Hematopoietic multipotent progenitor cell treated with erythropoietin and hydrocortisone succinate and interleukin-3 and kit ligand, for 8 days (in vitro differentiated cells): Measurements from ENCODE around the gene RHOC.
A peak's percentile ranks its signal among the peaks of the same experiment; 100 is the strongest.
"Not testable (repeated sequence)": the region's sequence is repeated elsewhere in the genome, so short reads cannot be mapped to it uniquely, and the experiment has no call there.

Source experiments
- DNase-seq: peaks from one replicate; pipeline ENCODE4 v3.0.0-alpha.2; 2015

RHOC gene

DNA sequence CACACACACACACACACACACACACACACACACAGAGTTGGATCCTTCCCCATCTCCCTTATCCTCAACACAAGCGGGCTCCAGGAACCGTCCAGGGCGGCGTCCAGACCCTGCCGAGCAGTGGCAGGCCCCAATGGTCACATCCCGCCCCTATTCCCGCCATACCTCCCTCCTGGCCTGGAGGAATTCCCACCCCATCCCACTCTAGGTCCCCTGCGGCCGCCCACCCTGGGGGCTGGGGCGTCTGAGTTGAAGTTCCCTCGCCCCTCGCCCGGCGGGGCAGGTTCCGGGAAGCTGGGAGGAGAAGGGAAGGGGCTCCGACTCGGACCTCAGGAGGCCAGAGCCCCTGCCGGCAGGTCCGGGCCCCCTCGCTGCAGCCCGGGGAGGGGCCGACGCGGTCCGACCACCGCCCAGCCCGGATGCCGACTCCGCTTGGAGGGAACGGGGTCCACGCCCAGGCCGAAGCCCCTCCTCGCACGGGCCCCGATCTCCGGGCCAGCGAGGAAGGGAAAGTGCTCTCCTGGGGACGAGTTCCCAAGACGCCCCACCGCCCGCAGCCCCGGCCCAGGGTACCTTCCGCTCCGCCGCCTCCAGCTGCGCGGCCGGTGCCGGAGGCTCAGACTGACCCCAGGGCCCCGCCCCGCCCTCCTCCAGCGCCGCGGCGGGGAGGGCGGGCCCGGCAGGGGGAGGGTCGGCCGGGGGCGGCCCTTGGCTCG, at the start of gene RHOC:
Gene RHOC (minus strand): TSS at position 623 of the 716 bp plus-strand sequence. CDS start 3,328 bp downstream, outside the sequence.
- peak; percentile 19 for DNase-seq

DNA sequence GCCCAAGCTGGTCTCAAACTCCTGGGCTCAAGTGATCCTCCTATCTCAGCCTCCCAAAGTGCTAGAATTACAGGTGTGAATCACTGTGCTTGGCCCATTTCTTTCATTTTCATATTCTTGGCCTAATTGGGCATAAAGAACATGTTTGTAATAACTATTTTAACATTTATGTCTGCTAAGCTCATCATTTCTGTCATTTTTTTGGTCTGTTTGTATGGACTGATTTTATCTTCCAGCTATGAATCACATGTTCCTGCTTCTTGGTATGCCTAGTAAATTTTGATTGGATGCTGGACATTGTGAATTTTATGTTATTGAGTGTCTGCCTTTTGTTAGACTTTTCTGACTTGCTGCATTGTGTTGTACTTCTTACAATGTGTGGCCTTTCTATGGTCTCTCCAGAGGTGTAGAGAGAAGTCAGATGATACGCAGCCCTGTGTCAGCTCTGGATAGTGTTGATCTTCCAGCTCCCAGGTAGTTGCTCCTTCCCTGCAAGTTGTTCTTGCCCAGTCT, 47.2 kb upstream of the RHOC start:
- DNase-seq: no peak

DNA sequence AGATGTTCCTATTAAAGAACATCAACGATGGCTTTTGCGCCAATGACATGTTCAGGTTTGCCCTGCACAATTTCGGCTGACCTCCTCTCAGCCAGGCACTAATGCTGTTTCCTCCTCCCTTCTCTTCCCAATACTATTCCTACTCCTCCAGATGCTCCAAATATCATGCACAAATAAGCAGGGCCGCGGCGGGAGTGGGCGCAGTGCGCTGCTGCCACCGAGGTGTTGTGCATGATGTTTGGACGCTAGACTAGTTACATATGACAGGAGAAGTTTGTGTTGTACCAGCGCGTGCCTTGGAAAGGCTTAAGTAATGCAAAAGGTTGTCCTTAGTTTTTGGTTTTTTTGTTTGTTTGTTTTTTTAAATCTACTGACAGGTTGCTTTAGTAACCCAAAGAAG, 41.5 kb upstream of the RHOC start:
- no peak for DNase-seq

DNA sequence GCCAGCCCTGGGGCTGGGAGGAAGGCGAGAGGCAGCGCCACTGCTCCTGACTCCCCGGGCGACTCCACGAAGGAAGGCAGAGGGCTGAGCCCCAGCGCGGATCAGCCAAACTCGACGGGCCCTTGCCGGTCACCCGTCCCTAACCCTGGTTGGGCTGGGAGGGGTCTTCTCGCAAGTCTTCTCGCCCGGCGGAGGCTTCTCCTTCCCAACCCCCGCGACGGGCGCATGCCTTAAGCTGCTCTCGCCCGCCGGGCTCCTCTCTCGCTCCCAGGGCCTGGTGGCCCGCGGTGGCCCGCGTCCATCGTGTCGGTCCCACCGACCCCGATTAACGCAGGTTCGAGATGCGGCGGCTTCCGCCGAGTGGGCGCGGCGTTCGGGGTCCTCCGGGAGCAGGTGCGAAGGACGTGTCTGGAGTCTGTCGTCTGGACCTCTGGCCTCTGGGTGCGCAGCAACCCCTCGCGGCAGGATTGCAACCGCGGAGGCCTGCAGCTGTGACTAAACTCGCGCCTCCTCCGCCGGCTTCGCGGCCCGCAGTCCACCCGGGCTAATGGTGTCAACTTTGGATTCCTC, 37.2 kb upstream of the RHOC start:
- no peak for DNase-seq

DNA sequence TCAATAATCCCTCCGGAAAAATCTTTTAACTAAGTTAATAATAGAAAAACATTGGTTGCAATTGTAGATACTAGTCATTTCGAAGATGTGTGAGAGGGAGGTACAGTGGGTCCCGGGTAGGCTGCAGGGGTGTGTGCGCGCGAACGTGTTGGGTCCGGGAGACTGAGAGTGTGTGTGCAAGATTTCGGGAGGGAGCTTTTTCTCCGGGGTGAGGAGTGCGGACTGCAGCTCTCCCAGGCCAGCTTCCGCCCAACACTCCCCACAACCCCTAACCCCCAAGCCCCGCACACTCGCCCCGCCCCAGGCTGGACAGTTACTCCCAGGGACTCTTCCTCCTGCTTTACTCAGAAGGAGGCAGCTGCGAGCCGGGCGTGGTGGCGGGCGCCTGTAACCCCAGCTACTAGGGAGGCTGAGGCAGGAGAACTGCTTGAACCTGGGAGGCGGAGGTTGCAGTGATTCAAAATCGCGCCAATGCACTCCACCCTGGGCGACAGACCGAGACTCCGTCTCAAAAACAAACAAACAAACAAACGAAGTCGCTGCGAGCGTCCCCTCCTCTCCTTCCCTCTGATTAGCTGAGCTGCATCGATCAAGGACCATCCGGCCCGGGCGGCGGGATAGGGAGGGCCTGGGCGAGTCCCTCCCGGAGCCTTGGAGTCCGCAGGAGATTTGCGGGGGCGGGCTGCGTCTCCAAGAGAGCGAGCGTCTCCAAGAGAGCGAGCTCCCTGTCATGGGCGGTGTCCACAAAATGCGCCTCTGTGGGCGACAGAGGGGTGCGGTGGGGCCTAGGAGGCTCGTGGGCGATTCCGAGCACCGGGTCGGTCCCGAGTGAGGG, 36.5 kb upstream of the RHOC start:
- DNase-seq: no peak

DNA sequence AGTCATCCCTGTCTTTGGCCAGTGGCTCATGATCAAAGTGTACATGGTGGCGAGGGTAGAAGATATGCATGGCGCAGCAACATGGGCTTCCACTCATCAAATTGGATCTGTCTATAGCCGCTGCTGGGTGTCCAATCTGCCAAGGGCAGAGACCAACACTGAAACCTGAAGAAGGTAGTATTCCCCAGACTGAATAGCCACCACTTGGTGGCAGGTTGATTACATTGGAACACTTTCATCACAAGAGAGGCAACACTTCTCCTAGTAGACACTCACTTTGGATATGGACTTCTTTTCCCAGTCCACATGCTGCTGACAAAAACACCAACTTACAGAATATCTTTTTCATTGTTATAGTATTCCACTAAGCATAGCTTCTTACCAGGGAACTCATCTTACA, 30.6 kb upstream of the RHOC start:
- DNase-seq: no peak

DNA sequence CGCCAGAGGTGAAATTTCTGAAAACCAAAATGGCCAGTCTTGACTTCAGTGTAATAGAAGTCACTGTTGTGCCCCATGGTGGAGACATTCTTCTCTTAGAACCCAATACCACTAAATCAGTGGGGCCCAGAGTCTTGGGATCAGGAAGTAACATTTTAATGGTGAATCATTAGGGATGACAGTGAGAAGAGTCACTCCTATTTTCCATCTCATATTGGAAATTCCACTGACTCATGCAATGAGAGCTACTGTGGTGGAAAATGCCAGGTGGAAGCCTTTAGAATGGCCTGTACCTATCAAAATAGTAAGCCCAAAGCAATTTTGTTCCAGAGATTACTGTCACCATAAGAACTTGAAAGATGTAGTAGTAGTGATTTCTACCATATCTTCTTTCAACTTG, 28.8 kb upstream of the RHOC start:
- no peak for DNase-seq

DNA sequence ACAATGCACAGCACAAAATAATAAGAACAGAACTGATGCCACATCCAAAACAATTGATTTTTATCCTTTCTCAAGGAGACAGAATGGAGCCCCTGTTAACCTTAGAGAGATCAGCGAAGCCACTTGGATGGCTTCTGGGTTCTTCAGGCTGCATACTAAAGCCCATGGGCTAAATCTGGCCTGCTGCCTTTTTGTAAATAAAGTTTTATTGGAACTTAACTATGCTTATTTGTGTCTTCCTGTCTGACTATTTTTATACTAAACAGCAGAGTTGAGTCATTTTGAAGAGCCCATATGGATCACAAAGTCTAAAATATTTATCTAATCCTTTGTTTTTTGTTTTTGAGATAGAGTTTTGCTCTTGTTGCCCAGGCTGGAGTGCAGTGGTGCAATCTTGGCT, 24.5 kb upstream of the RHOC start:
- no peak for DNase-seq

DNA sequence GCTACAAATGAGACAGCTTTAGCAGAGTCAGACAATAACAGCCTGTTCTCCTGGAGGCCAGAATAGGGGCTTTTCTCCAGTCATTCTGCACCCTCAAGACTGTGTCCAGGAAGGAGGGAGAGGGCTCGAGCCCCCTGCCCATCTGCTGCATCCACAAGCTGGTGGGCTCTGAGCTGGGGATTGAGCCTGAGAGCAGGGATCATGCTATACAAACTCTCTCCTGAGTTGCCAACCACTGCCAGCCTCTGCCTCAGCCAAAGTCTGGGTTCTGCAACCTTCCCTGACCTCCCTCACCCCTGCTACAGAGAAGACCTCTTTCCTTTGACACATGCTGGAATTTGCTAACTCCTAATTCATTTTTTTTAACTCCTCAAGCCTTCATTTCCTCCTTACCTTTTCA, 23.0 kb upstream of the RHOC start:
- no peak for DNase-seq

DNA sequence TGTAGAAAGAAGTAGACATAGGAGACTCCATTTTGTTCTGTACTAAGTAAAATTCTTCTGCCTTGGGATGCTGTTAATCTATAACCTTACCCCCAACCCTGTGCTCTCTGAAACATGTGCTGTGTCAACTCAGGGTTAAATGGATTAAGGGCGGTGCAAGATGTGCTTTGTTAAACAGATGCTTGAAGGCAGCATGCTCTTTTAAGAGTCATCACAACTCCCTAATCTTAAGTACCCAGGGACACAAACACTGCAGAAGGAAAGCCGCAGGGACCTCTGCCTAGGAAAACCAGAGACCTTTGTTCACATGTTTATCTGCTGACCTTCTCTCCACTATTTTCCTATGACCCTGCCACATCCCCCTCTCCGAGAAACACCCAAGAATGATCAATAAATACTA, 22.1 kb upstream of the RHOC start:
- DNase-seq: not testable (repeated sequence)

DNA sequence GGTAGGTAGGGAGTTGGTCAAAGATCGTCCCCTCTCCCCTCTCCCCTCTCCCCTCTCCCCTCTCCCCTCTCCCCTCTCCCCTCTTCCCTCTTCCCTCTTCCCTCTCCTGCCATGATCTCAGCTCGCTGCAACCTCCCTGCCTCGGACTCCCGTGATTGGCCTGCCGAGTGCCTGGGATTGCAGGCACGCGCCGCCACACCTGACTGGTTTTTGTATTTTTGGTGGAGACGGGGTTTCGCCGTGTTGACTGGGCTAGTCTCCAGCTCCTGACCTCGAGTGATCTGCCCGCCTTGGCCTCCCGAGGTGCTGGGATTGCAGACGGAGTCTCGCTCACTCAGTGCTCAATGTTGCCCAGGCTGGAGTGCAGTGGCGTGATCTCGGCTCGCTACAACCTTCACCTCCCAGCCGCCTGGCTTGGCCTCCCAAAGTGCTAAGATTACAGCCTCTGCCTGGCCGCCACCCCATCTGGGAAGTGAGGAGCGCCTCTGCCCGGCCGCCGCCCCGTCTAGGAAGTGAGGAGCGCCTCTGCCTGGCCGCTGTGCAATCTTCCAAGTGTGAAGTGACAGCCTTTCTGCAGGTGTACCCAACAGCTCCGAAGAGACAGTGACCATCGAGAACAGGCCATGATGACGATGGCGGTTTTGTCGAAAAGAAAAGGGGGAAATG, 21.5 kb upstream of the RHOC start:
- DNase-seq: not testable (repeated sequence)

DNA sequence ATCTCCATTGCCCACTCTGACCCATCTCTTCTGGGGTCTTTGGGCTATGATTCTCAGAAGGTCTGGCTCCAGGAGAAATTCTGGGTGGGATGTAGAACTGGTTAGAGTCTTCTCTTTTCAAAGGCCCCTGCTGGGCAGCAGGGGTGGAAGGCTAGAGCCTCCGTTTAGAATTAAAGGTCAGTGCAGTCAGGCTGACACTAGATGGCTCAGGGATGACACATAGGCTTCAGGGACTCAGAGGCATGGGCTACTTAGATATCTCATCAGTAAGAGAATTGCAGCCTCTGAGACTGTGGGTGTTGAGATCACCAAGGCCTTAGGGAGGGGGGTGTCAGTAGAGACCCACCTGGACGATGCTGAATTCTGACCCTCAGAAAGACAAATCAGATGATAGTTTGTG, 20.8 kb upstream of the RHOC start:
- DNase-seq: no peak

DNA sequence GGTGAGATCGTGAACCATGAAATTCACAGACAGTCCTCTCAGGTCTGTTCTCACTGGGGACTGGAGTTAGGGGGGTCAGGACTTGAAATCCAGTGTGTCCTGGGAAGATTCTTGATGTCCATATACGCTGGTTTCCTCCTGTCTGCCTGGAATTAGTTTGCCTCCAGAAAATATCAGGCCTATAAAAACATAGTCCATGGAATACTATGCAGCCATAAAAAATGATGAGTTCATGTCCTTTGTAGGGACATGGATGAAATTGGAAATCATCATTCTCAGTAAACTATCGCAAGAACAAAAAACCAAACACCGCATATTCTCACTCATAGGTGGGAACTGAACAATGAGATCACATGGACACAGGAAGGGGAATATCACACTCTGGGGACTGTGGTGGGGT, 17.3 kb upstream of the RHOC start:
- not testable (repeated sequence) for DNase-seq

DNA sequence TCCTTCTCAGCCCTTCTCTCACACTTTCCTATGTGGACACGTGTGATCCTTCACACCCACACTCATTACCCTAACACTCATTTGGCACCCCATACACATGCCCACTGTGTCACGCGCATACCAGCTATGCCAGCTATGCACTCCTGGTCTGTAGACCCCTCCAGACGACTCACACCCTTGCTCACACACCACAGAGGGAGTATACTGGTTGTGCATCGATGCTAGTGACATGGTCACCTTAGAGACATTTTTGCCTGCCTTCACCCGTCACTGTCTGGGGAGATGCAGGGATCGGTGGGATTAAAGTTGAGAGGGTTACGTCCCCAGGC, 16.5 kb upstream of the RHOC start:
- DNase-seq: no peak

DNA sequence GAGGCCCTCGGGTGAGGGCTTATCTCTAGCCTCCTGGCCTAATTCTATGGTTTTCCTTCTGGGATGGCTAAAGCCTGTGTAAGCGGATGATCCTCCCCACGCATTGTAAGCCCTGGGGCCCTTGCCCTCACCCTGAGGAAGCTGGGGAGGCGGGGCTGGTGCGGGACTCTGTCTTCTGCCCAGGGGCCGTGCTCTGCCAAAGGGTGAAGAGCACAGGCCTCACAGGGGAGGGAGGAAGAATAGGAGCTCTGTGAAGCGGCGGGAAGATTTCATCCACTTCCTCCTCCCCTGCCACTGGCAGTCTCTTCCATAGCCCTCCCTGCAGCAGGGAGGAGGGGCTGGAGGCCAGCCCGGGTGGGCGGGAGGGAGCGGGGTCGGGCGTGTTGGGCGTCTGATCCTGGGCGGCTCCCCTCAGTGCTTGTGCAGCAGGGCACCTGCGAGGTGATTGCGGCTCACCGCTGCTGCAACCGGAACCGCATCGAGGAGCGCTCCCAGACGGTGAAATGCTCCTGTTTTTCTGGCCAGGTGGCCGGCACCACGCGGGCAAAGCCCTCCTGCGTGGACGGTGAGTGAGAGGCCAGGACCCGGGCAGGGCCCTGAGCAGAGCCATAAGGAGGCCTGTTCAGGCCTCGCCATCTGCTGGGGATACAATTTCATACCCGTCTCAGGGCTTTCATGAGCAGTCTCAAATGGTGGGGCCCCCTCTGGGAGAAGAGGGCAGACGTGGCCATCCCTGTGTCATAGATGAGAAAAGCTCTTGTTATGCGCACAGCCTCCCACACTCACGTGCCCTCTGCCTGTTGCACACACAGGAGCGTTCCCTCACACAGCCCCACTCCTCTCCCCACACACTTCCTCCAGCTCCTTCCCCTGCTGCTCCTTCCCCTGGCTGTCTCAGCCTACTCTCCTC, 15.9 kb upstream of the RHOC start:
- no peak for DNase-seq

DNA sequence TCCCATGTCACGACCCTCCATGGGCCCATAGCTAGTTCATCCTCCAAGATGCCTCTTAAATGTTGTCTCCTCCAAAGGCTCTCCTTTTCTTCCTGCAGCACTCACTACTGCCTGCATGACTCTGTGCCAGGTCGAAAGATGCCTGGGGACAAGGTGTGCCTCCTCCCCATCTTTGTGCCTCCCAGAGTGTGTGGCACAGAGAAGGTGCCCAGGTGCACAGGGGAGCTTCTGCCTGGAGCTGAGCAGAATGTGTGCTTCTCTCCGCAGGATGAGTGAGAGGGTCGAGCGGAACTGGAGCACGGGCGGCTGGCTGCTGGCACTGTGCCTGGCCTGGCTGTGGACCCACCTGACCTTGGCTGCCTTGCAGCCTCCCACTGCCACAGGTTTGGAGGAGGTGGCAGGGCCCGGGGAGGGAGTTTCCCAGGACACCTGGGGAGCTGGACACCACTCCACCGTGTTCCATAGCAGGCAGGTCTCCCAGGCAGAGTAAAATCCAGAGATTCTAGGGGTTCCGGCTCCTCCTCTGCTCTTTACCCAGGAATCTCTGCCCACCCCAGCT, 15.1 kb upstream of the RHOC start:
- no peak for DNase-seq

DNA sequence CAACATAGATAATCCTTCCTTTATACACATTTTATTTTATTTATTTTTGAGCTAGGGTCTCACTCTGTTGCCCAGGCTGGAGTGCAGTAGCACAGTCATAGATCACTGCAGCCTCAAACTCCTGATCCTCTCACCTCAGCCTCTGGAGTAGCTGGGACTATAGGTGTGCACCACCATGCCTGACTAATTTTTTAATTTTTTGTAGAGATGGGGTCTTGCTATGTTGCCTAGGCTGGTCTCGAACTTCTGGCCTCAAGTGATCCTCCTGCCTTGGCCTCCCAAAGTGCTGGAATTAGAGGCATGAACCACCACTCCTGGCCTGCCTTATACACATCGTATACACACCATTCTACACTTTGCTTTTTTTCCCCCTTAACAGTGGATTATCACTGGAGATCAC, 14.4 kb upstream of the RHOC start:
- DNase-seq: not testable (repeated sequence)

DNA sequence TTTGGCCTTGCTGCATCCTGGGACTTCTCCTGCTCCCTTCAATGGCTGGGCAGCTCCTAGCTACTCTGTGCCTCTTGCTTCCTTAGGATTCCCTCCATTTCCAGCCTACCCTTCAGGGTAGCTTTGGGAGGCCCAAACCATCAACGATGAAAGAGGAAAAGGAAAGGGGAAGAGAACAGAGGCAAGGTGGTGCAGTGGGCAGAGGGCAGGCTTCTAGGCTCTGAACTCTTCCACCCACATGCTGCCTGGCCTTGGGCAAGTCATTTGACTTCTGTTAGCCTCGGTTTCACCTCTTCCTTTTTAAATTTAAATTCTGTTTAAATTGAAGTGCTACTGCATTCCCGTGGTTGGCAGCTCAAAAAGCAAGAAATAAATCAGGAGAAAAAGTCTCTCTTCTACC, 13.9 kb upstream of the RHOC start:
- DNase-seq: no peak

DNA sequence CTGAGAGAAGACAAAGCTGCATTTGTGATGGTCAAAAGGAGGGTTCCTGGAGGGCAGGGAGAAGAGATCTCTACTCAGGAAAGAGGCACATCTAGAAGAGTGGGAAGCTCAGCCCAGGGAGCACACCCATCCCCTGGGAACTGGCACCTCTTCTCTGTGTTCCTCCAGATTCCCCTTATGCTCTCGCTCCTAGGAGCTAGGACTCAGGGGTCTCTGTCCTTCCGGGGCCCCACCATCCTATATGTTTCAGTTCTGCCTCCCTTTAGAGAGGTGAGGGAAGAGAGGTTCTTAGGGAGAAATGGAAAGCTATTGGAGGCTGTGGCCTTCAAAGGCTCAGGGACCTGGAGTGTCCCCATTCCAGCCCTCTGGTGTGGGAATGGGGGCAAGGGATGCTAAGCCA, 12.8 kb upstream of the RHOC start:
- no peak for DNase-seq

DNA sequence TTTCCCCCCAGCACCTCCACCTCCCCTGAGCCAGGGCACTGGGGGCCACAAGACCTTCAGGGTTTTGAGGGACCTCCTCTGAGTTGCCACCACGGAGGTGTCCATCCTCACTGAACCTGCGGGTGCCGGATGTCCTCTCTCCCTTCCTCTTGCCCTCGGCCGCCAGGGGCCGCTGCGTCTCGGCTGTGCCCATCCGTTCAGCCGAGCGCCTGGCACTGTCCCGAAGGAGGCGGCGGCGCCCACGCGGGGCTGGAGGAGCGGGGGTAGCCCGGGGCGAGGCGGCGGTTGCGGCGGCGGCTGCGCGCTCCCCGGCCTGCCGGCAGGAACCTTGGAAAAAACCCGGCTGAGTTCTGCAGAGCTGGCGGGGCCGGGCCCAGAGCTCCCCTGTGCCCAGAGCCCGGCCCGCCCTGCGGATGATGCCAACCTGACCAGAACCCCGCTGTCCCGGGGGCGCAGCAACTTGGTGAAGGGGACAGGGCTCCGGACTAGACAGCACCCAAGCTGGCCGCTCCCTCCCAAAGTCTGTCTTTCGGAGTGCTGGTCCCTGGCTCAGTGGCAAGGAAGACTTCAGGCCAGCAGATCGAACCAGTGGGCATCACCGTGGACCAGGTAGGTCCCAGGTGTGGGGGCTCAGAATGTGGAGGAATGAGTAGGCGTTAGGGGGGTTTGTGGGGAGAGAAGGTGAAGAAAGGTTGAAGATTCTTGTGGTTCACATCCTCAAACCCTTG, 11.9 kb upstream of the RHOC start:
- peak; percentile 72 for DNase-seq

DNA sequence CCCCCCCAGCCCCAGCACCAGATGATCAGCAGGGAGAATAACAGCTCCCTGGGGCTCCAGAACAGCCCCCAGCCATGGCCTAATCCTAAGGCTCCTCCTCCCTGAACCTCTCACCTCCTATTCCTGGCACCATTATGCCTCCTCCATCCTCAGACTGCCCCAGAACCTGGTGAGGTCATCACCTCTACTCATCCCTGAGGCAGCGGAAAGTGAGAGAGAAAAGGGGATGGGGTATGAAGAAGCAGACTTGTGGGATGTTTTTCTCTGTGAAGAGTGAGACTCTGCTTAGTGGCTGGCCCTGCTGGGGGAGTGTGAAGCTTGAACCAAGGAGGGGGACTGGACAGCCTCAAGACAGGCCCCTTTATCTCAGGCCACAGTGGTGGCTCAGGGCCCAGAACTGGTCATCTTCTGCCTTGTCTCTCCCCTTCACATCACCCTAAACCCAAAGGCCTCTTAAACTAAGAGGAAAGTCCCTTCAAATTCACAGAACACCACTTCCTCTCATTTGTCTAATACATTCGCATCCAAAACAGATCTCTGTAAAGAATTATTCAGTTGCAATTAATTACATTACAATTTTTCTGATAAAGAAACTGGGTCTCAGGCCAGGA, 10.4 kb upstream of the RHOC start:
- no peak for DNase-seq
